Trophoblast cell (in vitro differentiated cells and primary cell): ENCODE measurements around the gene SPATA2L.
"Not testable (repeated sequence)": the region's sequence is repeated elsewhere in the genome, so short reads cannot be mapped to it uniquely, and the experiment has no call there.

Experiments used
- DNase-seq, 2 donors: peaks; one replicate each; pipeline ENCODE4 v3.0.0-alpha.2; 2016
- H2AFZ ChIP-seq: 2 replicates; pipeline ENCODE4 v1.6.1; 2013; ENCODE audit warnings: low read length, moderate library complexity, mild to moderate bottlenecking; ENCODE audit not compliant: insufficient read depth, poor library complexity
- H2AK5ac ChIP-seq: 2 replicates; pipeline ENCODE4 v1.6.1; 2013; ENCODE audit warnings: mild to moderate bottlenecking, low read length
- H2BK120ac ChIP-seq: 2 replicates; pipeline ENCODE4 v1.6.1; 2013; ENCODE audit warnings: low read length, mild to moderate bottlenecking, moderate library complexity; ENCODE audit not compliant: insufficient read depth, poor library complexity
- H2BK12ac ChIP-seq: 2 replicates; pipeline ENCODE4 v1.6.1; 2013; ENCODE audit warnings: mild to moderate bottlenecking, low read length, moderate library complexity
- H2BK5ac ChIP-seq: 2 replicates; pipeline ENCODE4 v1.6.1; 2013; ENCODE audit warnings: low read length, low read depth, moderate library complexity, mild to moderate bottlenecking; ENCODE audit not compliant: poor library complexity
- H3K14ac ChIP-seq: 2 replicates; pipeline ENCODE4 v1.6.1; 2013; ENCODE audit warnings: mild to moderate bottlenecking, low read length
- H3K18ac ChIP-seq: 2 replicates; pipeline ENCODE4 v1.6.1; 2013; ENCODE audit warnings: mild to moderate bottlenecking, low read length
- H3K23ac ChIP-seq: 2 replicates; pipeline ENCODE4 v1.6.1; 2013; ENCODE audit warnings: low read length
- H3K27ac ChIP-seq: 2 replicates; pipeline ENCODE4 v1.5.1; 2013; ENCODE audit warnings: low read depth, mild to moderate bottlenecking, inconsistent platforms, low read length, moderate library complexity
- H3K27me3 ChIP-seq: 2 replicates; pipeline ENCODE4 v1.6.1; 2013; ENCODE audit warnings: inconsistent platforms, mild to moderate bottlenecking, low read length, moderate library complexity; ENCODE audit not compliant: insufficient read depth
- H3K36me3 ChIP-seq, 2 experiments: 1 replicate in 1 of 2; 2 replicates in 1 of 2; pipeline ENCODE4 v1.6.1; 2013; ENCODE audit warnings: low read length in 2 of 2, mild to moderate bottlenecking in 2 of 2, moderate library complexity in 1 of 2; ENCODE audit not compliant: insufficient read depth in 2 of 2, control insufficient read depth in 1 of 2
- H3K4ac ChIP-seq: 2 replicates; pipeline ENCODE4 v1.6.1; 2013; ENCODE audit warnings: low read depth, mild to moderate bottlenecking, low read length, moderate library complexity
- H3K4me1 ChIP-seq, 2 experiments: 1 replicate in 1 of 2; 2 replicates in 1 of 2; pipeline ENCODE4 v1.6.1; 2013; ENCODE audit warnings: low read length in 2 of 2, mild to moderate bottlenecking in 2 of 2, moderate library complexity in 1 of 2; ENCODE audit not compliant: insufficient read depth in 2 of 2, control insufficient read depth in 1 of 2
- H3K4me2 ChIP-seq: 2 replicates; pipeline ENCODE4 v1.6.1; 2013; ENCODE audit warnings: inconsistent platforms, mild to moderate bottlenecking, low read length, moderate library complexity
- H3K4me3 ChIP-seq: 2 replicates; pipeline ENCODE4 v1.5.1; 2013; ENCODE audit warnings: mild to moderate bottlenecking, low read depth, low read length, inconsistent platforms
- H3K79me1 ChIP-seq: one replicate; pipeline ENCODE4 v1.6.1; 2013; ENCODE audit warnings: low read length
- H3K79me2 ChIP-seq: 2 replicates; pipeline ENCODE4 v1.6.1; 2013; ENCODE audit warnings: low read length, mild to moderate bottlenecking; ENCODE audit not compliant: control insufficient read depth, insufficient read depth, poor library complexity
- H3K9ac ChIP-seq: 2 replicates; pipeline ENCODE4 v1.6.1; 2013; ENCODE audit warnings: mild to moderate bottlenecking, low read length
- H3K9me3 ChIP-seq: 2 replicates; pipeline ENCODE4 v1.6.1; 2013; ENCODE audit warnings: low read depth, mild to moderate bottlenecking, control low read depth, inconsistent platforms, low read length; ENCODE audit not compliant: insufficient read depth
- H4K12ac ChIP-seq: 2 replicates; pipeline ENCODE4 v1.6.1; 2013; ENCODE audit warnings: low read depth, mild to moderate bottlenecking, low read length, moderate library complexity
- H4K8ac ChIP-seq: 2 replicates; pipeline ENCODE4 v1.6.1; 2013; ENCODE audit warnings: low read depth, mild to moderate bottlenecking, low read length, moderate library complexity
- H4K91ac ChIP-seq: one replicate; pipeline ENCODE4 v1.6.1; 2013; ENCODE audit warnings: low read depth, mild to moderate bottlenecking, low read length, moderate library complexity
- WGBS: extraction: QIAGEN DNeasy Blood & Tissue Kit; methylation state at CpG from one replicate; pipeline ENCODE4 v1.1.7; 2013; ENCODE audit warnings: missing lambda C conversion rate; ENCODE audit not compliant: insufficient read length, insufficient coverage; ENCODE audit errors: extremely low coverage; 5-methylcytosine and 5-hydroxymethylcytosine counted together

SPATA2L gene

GRCh38 chr16:89667000-89667399 is 34.5 kb downstream of the SPATA2L start:
- H3K23ac ChIP-seq, H3K4me1 ChIP-seq, H3K18ac ChIP-seq, H2BK5ac ChIP-seq, H3K27me3 ChIP-seq, H4K8ac ChIP-seq, H2BK120ac ChIP-seq, H3K4me2 ChIP-seq, H2BK12ac ChIP-seq, H3K9ac ChIP-seq, H4K91ac ChIP-seq, H3K4me3 ChIP-seq, H2AK5ac ChIP-seq, H3K4ac ChIP-seq, H2AFZ ChIP-seq, H4K12ac ChIP-seq, H3K79me2 ChIP-seq, H3K27ac ChIP-seq, H3K79me1 ChIP-seq, H3K14ac ChIP-seq: not testable (repeated sequence)
- Histone ChIP-seq H3K9me3 (peaks cover 13% of the 10 kb centered on the region), H3K36me3 (peaks cover 20 to 21% of the 10 kb centered on the region in 2 experiments)
- DNase-seq: peak in 1 of 2 donors; percentile 54
- WGBS: no CpG with 5 or more reads among the region's 7 CpGs

- H3K79me1 ChIP-seq, H4K12ac ChIP-seq, H2AK5ac ChIP-seq, H3K18ac ChIP-seq, H2BK5ac ChIP-seq, H2BK12ac ChIP-seq, H4K91ac ChIP-seq, H3K79me2 ChIP-seq, H3K14ac ChIP-seq, H3K4me1 ChIP-seq, H3K9ac ChIP-seq, H2BK120ac ChIP-seq, H4K8ac ChIP-seq, H3K27me3 ChIP-seq, H3K23ac ChIP-seq, H3K27ac ChIP-seq, H2AFZ ChIP-seq, H3K4me2 ChIP-seq, DNase-seq, H3K4ac ChIP-seq, H3K4me3 ChIP-seq: not testable (repeated sequence)
- WGBS: no CpG with 5 or more reads among the region's 11 CpGs
- H3K9me3 ChIP-seq: peaks cover 14% of the 10 kb centered on the region
- H3K36me3 ChIP-seq: peaks cover 27 to 32% of the 10 kb centered on the region in 2 experiments
Measured at GRCh38 chr16:89664238-89664637, 37.3 kb downstream of the SPATA2L start.

GRCh38 chr16:89661215-89661614 is 40.3 kb downstream of the SPATA2L start:
- Histone ChIP-seq H3K79me2 (peaks cover 17% of the 10 kb centered on the region), H3K9me3 (peaks cover 10% of the 10 kb centered on the region), H3K4me1 (peaks cover 12% of the 10 kb centered on the region in 2 experiments), H4K8ac (no peak overlapping the region), H3K14ac (no peak overlapping the region), H3K23ac (no peak overlapping the region), H3K27ac (no peak overlapping the region), H2AK5ac (no peak overlapping the region), H2AFZ (no peak overlapping the region), H3K18ac (no peak overlapping the region), H2BK120ac (no peak overlapping the region), H2BK5ac (no peak overlapping the region), H2BK12ac (no peak overlapping the region), H3K4me2 (no peak overlapping the region), H3K79me1 (peaks cover 6% of the 10 kb centered on the region), H3K27me3 (no peaks in the 10 kb centered on the region), H4K91ac (no peak overlapping the region), H4K12ac (no peak overlapping the region), H3K36me3 (peaks cover 26 to 31% of the 10 kb centered on the region in 2 experiments), H3K4ac (no peak overlapping the region), H3K9ac (no peak overlapping the region), H3K4me3 (no peak overlapping the region)
- WGBS: no CpG with 5 or more reads among the region's 9 CpGs
- no peak for DNase-seq

GRCh38 chr16:89660146-89660545 is 41.4 kb downstream of the SPATA2L start:
- H3K9me3 ChIP-seq: peaks cover 8% of the 10 kb centered on the region
- no peak overlapping the region for H4K12ac ChIP-seq
- H4K91ac ChIP-seq: no peak overlapping the region
- WGBS: no CpG with 5 or more reads among the region's 7 CpGs
- H2BK12ac ChIP-seq: no peak overlapping the region
- H3K27me3 ChIP-seq: no peaks in the 10 kb centered on the region
- no peak overlapping the region for H3K27ac ChIP-seq
- H3K9ac ChIP-seq: no peak overlapping the region
- no peak overlapping the region for H3K14ac ChIP-seq
- no peak overlapping the region for H3K18ac ChIP-seq
- H3K4me3 ChIP-seq: no peak overlapping the region
- H2AFZ ChIP-seq: no peak overlapping the region
- H2BK120ac ChIP-seq: no peak overlapping the region
- no peak overlapping the region for H2BK5ac ChIP-seq
- H3K79me2 ChIP-seq: peaks cover 17% of the 10 kb centered on the region
- H3K4ac ChIP-seq: no peak overlapping the region
- DNase-seq: no peak
- H3K36me3 ChIP-seq: peaks cover 27 to 29% of the 10 kb centered on the region in 2 experiments
- no peak overlapping the region for H4K8ac ChIP-seq
- H2AK5ac ChIP-seq: no peak overlapping the region
- peaks cover 6% of the 10 kb centered on the region for H3K79me1 ChIP-seq
- H3K4me2 ChIP-seq: no peak overlapping the region
- H3K4me1 ChIP-seq: peaks cover 12 to 13% of the 10 kb centered on the region in 2 experiments
- no peak overlapping the region for H3K23ac ChIP-seq
